ENCODE data around the gene DHX15.

DHX15 gene

GRCh38 chr4:24489870-24490269 is 94.5 kb downstream of the DHX15 start:
- no peak for DNase-seq (ENCODE audit: insufficient read length, low spot score)
- FAIRE-seq, result no peak
- TF ChIP-seq, protein P1, sequence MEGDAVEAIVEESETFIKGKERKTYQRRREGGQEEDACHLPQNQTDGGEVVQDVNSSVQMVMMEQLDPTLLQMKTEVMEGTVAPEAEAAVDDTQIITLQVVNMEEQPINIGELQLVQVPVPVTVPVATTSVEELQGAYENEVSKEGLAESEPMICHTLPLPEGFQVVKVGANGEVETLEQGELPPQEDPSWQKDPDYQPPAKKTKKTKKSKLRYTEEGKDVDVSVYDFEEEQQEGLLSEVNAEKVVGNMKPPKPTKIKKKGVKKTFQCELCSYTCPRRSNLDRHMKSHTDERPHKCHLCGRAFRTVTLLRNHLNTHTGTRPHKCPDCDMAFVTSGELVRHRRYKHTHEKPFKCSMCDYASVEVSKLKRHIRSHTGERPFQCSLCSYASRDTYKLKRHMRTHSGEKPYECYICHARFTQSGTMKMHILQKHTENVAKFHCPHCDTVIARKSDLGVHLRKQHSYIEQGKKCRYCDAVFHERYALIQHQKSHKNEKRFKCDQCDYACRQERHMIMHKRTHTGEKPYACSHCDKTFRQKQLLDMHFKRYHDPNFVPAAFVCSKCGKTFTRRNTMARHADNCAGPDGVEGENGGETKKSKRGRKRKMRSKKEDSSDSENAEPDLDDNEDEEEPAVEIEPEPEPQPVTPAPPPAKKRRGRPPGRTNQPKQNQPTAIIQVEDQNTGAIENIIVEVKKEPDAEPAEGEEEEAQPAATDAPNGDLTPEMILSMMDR (IDR thresholded peaks at IDR 0.05; ENCODE audit: insufficient read depth, missing control alignments), result no peak

GRCh38 chr4:24488399-24489164 is 95.8 kb downstream of the DHX15 start:
- FAIRE-seq, result peak; percentile 77
- TF ChIP-seq, protein P1 (IDR thresholded peaks at IDR 0.05; ENCODE audit: insufficient read depth, missing control alignments), result peak; percentile 86
- peak; percentile 62 for DNase-seq (ENCODE audit: insufficient read length, low spot score)

GRCh38 chr4:24482871-24483270 is 101.5 kb downstream of the DHX15 start:
- no peak for DNase-seq (ENCODE audit: insufficient read length, low spot score)
- TF ChIP-seq, protein P1 (IDR thresholded peaks at IDR 0.05; ENCODE audit: insufficient read depth, missing control alignments), result no peak
- FAIRE-seq, result no peak

GRCh38 chr4:24477919-24478318 is 106.4 kb downstream of the DHX15 start:
- FAIRE-seq, result no peak
- TF ChIP-seq, protein P1 (IDR thresholded peaks at IDR 0.05; ENCODE audit: insufficient read depth, missing control alignments), result no peak
- DNase-seq (ENCODE audit: insufficient read length, low spot score), result no peak
